Muscle of leg (tissue), 16 donors: ENCODE data around the gene KIF2A. TPM values are rescaled to one million over a fixed set of nuclear protein-coding genes. Genes with fewer than 3 reads are reported as not detected.

Source experiments
- DNase-seq: peaks from one replicate; pipeline ENCODE4 v3.0.0; 2013
- H3K27ac ChIP-seq: one replicate; pipeline ENCODE4 v1.5.1; 2013; ENCODE audit warnings: mild to moderate bottlenecking, low read length, control low read depth
- H3K27me3 ChIP-seq: one replicate; pipeline ENCODE4 v1.6.1; 2013; ENCODE audit warnings: low read length; ENCODE audit not compliant: control insufficient read depth, insufficient read depth
- H3K36me3 ChIP-seq: one replicate; pipeline ENCODE4 v1.6.1; 2013; ENCODE audit warnings: low read length; ENCODE audit not compliant: control insufficient read depth, insufficient read depth
- H3K4me1 ChIP-seq: one replicate; pipeline ENCODE4 v1.6.1; 2013; ENCODE audit warnings: low read length; ENCODE audit not compliant: control insufficient read depth, insufficient read depth
- H3K4me3 ChIP-seq: one replicate; pipeline ENCODE4 v1.5.1; 2013; ENCODE audit warnings: low read length, control low read depth
- H3K9me3 ChIP-seq: replicated peaks from 2 replicates; pipeline ENCODE4 v1.6.1; 2013; ENCODE audit warnings: low read depth, low read length; ENCODE audit not compliant: control insufficient read depth
- WGBS: methylation state at CpG from one replicate; pipeline ENCODE4 v1.1.5; 2013; ENCODE audit warnings: missing lambda C conversion rate; ENCODE audit not compliant: insufficient coverage; 5-methylcytosine and 5-hydroxymethylcytosine counted together
- long read RNA-seq, 11 donors: transcript quantifications; one replicate each; lab custom pipeline, GENCODE V29; 2026
- polyA plus RNA-seq, 8 donors: library from polyadenylated mRNA; unstranded; fragments of 120-200 nt; gene quantifications; one replicate each; pipeline versions ENCODE4 v1.2.1 to v1.2.3, GENCODE V29; 2013; ENCODE audit warnings: inconsistent platforms in 1 of 8, low replicate concordance in 1 of 8; ENCODE audit not compliant: insufficient read length in 8 of 8, insufficient read depth in 1 of 8
- total RNA-seq: library from RNA; stranded (reverse); fragments of 120-200 nt; gene quantifications from one replicate; pipeline ENCODE4 v1.2.4, GENCODE V29; 2013

KIF2A gene
- total RNA-seq (37.0 TPM), polyA plus RNA-seq (10 to 100 TPM; 20.9 to 41.9 (median 36.5) TPM)
- long read RNA-seq, donor 1 = 0 reads
- long read RNA-seq, donor 2 = 0 reads
- long read RNA-seq, donor 3, partial matches to known transcripts = 15 of 20 reads
- long read RNA-seq, donor 3, other reads (novel, unspliced or antisense) = 0 of 20 reads
- long read RNA-seq, donor 4, partial matches to known transcripts = 0 of 1 reads
- long read RNA-seq, donor 4, other reads (novel, unspliced or antisense) = 0 of 1 reads
- long read RNA-seq, donor 5, partial matches to known transcripts = 31 of 42 reads
- long read RNA-seq, donor 5, other reads (novel, unspliced or antisense) = 7 of 42 reads
- long read RNA-seq, donor 6, partial matches to known transcripts = 10 of 32 reads
- long read RNA-seq, donor 6, other reads (novel, unspliced or antisense) = 19 of 32 reads
- long read RNA-seq, donor 7, partial matches to known transcripts = 9 of 23 reads
- long read RNA-seq, donor 7, other reads (novel, unspliced or antisense) = 10 of 23 reads
- long read RNA-seq, donor 8, partial matches to known transcripts = 5 of 17 reads
- long read RNA-seq, donor 8, other reads (novel, unspliced or antisense) = 8 of 17 reads
- long read RNA-seq, donor 9, partial matches to known transcripts = 0 of 2 reads
- long read RNA-seq, donor 9, other reads (novel, unspliced or antisense) = 0 of 2 reads
- long read RNA-seq, donor 10, partial matches to known transcripts = 33 of 50 reads
- long read RNA-seq, donor 10, other reads (novel, unspliced or antisense) = 11 of 50 reads
- long read RNA-seq, donor 11, partial matches to known transcripts = 0 of 2 reads
- long read RNA-seq, donor 11, other reads (novel, unspliced or antisense) = 0 of 2 reads

GRCh38 chr5:62305715-62306322 lies at the start of gene KIF2A:
Gene KIF2A, plus strand, starts transcription at chr5:62306206. Its CDS starts 267 bp downstream, at chr5:62306473.
- Histone ChIP-seq H3K4me1 (peaks cover 12% of the 10 kb centered on the region), H3K4me3 (peak within 1 kb of the TSS; percentile 93), H3K9me3 (no peaks in the 10 kb centered on the region), H3K27ac (peak within 1 kb of the TSS; percentile 94), H3K36me3 (no peaks in the 10 kb centered on the region), H3K27me3 (no peaks in the 10 kb centered on the region)
- WGBS = under 1% methylated on average over 60 of the region's 66 CpGs
- peak; percentile 98 for DNase-seq

- Histone ChIP-seq H3K27me3 (no peaks in the 10 kb centered on the region), H3K4me3 (no peak overlapping the region), H3K27ac (peak overlapping the region; percentile 62)
Measured at GRCh38 chr5:62257020-62257367, 49.0 kb upstream of the KIF2A start.

GRCh38 chr5:62258654-62259053 lies 47.4 kb upstream of the KIF2A start:
- H3K4me1 ChIP-seq = peaks cover 12% of the 10 kb centered on the region
- no peaks in the 10 kb centered on the region for H3K9me3 ChIP-seq
- DNase-seq = no peak
- H3K36me3 ChIP-seq = no peaks in the 10 kb centered on the region
- no peak overlapping the region for H3K27ac ChIP-seq
- H3K27me3 ChIP-seq = no peaks in the 10 kb centered on the region
- H3K4me3 ChIP-seq = no peak overlapping the region

More at GRCh38 chr5:62257020-62257367, 49.0 kb upstream of the KIF2A start:
- H3K4me1 ChIP-seq = peaks cover 12% of the 10 kb centered on the region
- no peak for DNase-seq
- no peaks in the 10 kb centered on the region for H3K36me3 ChIP-seq
- no peaks in the 10 kb centered on the region for H3K9me3 ChIP-seq

GRCh38 chr5:62259699-62260250 lies 46.2 kb upstream of the KIF2A start:
- no peak overlapping the region for H3K4me3 ChIP-seq
- H3K27me3 ChIP-seq = no peaks in the 10 kb centered on the region
- no peaks in the 10 kb centered on the region for H3K9me3 ChIP-seq
- no peaks in the 10 kb centered on the region for H3K36me3 ChIP-seq
- DNase-seq = peak; percentile 56
- peaks cover 12% of the 10 kb centered on the region for H3K4me1 ChIP-seq
- whole genome bisulfite sequencing = 67% methylated on average over 1 of the region's 2 CpGs
- H3K27ac ChIP-seq = no peak overlapping the region

GRCh38 chr5:62260513-62260912 lies 45.5 kb upstream of the KIF2A start:
- Histone ChIP-seq H3K27ac (no peak overlapping the region), H3K4me3 (no peak overlapping the region), H3K9me3 (no peaks in the 10 kb centered on the region), H3K36me3 (no peaks in the 10 kb centered on the region), H3K27me3 (no peaks in the 10 kb centered on the region), H3K4me1 (peaks cover 12% of the 10 kb centered on the region)
- 47% methylated on average over 5 of the region's 5 CpGs for WGBS
- DNase-seq = peak; percentile 53

GRCh38 chr5:62263401-62263800 lies 42.6 kb upstream of the KIF2A start:
- no peaks in the 10 kb centered on the region for H3K36me3 ChIP-seq
- no peaks in the 10 kb centered on the region for H3K27me3 ChIP-seq
- no peak overlapping the region for H3K27ac ChIP-seq
- no peaks in the 10 kb centered on the region for H3K9me3 ChIP-seq
- no peak for DNase-seq
- H3K4me3 ChIP-seq = no peak overlapping the region
- H3K4me1 ChIP-seq = peaks cover 5% of the 10 kb centered on the region

- no peak overlapping the region for H3K4me3 ChIP-seq
- H3K4me1 ChIP-seq = peaks cover 3% of the 10 kb centered on the region
- no peaks in the 10 kb centered on the region for H3K27me3 ChIP-seq
- no peak overlapping the region for H3K27ac ChIP-seq
- no peaks in the 10 kb centered on the region for H3K36me3 ChIP-seq
- peak; percentile 61 for DNase-seq
- H3K9me3 ChIP-seq = no peaks in the 10 kb centered on the region
Measured at GRCh38 chr5:62265648-62266112, 40.3 kb upstream of the KIF2A start.

- DNase-seq = no peak
- no peaks in the 10 kb centered on the region for H3K27me3 ChIP-seq
- WGBS = 77% methylated on average over 2 of the region's 4 CpGs
Measured at GRCh38 chr5:62266573-62266972, 39.4 kb upstream of the KIF2A start.

GRCh38 chr5:62268234-62268633 lies 37.8 kb upstream of the KIF2A start:
- H3K4me1 ChIP-seq = peaks cover 2% of the 10 kb centered on the region
- H3K27me3 ChIP-seq = no peaks in the 10 kb centered on the region
- H3K4me3 ChIP-seq = no peak overlapping the region
- no peaks in the 10 kb centered on the region for H3K36me3 ChIP-seq
- no peaks in the 10 kb centered on the region for H3K9me3 ChIP-seq
- H3K27ac ChIP-seq = no peak overlapping the region
- no peak for DNase-seq
- WGBS = 60% methylated on average over 1 of the region's 1 CpG

More at GRCh38 chr5:62266573-62266972, 39.4 kb upstream of the KIF2A start:
- Histone ChIP-seq H3K4me1 (peaks cover 2% of the 10 kb centered on the region), H3K9me3 (no peaks in the 10 kb centered on the region), H3K36me3 (no peaks in the 10 kb centered on the region), H3K27ac (no peak overlapping the region), H3K4me3 (no peak overlapping the region)

- Histone ChIP-seq H3K9me3 (no peaks in the 10 kb centered on the region), H3K27me3 (no peaks in the 10 kb centered on the region), H3K4me1 (peaks cover 2% of the 10 kb centered on the region), H3K4me3 (no peak overlapping the region), H3K36me3 (no peaks in the 10 kb centered on the region), H3K27ac (no peak overlapping the region)
- no peak for DNase-seq
- WGBS = no CpG with 5 or more reads among the region's 2 CpGs
Measured at GRCh38 chr5:62268792-62269191, 37.2 kb upstream of the KIF2A start.
